IMR-90 (cell line): Measurements from ENCODE around the gene PC.

Experiments
- CTCF ChIP-seq: conservative IDR thresholded peaks from 2 replicates; pipeline ENCODE4 v1.5.1; 2012; ENCODE audit warnings: mild to moderate bottlenecking, low read depth, low read length, improper control_type of control experiment
- POLR2A ChIP-seq: IDR thresholded peaks from 2 replicates; pipeline ENCODE4 v1.6.1; 2012; ENCODE audit warnings: mild to moderate bottlenecking, low read depth, low read length

DNA sequence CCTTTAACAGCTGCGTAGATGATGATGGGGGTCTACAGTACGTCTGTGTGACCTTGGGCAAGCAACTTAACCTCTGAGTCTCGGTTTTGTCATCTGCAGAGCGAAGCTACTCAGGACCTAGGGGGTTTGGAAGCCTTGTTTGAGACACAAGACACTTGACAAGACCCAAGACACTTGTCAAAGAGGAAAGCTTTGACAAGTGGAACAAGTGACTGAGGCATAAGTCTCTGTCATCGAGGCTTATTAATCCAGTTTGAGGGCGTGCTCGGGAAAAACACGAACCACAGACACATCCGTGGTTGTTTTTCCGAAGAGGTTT is 732 bp upstream of the PC start:
- TF ChIP-seq CTCF, result no peak
- TF ChIP-seq POLR2A, result no peak
